ENCODE data around the gene SPEM1.

The SPEM1 gene, protein sequence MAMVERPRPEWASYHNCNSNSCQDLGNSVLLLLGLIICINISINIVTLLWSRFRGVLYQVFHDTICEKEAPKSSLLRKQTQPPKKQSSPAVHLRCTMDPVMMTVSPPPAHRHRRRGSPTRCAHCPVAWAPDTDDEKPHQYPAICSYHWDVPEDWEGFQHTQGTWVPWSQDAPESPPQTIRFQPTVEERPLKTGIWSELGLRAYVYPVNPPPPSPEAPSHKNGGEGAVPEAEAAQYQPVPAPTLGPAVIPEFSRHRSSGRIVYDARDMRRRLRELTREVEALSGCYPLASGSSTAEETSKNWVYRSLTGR

DNA sequence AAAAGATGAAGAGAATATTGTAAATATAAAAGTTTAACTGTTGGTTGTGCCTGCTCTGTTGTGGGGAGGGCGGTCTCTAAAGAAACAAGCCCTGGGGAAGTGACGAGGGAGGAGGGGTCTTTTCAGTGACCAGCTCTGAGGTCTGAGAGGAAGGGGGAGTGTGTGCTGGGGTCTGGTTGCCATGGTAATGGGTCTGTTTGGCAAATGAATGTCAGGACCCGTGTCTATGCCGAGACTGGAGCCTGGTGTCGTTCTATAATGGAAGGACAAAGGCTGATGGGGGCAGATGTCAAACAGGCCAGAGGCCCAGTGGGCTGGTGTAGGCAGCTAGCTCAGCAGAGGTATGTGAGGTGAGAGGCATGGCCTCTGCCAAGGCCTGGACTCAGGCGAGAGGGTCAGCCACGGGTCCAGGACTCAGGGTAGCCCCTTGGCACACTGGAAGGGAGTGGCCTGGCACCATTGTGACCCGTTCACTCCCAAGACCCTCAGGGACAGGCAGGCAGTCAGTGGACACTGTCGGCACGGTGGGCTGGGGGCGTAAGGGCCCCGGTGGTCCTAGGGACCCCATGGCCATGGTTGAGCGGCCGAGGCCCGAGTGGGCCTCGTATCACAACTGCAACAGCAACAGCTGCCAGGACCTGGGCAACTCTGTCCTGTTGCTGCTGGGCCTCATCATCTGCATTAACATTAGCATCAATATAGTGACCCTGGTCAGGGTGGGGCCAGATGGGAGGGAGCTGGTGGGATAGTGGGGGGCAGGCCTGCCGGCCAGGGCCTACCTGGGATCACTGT, at the start of gene SPEM1:
Gene SPEM1, plus strand, starts transcription at position 506 of the 792 bp plus-strand sequence. Its CDS starts 61 bp downstream, at position 567.
- no peak for DNase-seq (ENCODE audit: low read depth in 2 of 2)

DNA sequence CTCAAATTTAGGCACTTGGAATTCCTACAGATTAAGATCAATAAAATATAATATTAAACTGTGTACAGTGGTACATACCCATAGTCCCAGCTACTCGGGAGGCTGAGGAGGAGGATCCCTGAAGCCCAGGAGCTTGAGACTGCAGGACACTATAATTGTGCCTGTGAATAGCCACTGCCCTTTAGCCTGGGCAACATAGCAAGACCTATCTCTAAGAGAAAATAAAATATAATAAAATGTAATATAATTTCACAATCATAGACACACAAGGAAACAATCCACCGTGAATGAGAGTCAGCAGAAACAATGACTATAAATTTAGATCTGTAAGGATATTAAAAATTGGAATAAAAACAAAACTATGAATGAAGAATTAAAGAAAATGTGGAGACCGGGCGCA, 49.3 kb upstream of the SPEM1 start:
- DNase-seq (ENCODE audit: low read depth in 2 of 2): no peak

DNA sequence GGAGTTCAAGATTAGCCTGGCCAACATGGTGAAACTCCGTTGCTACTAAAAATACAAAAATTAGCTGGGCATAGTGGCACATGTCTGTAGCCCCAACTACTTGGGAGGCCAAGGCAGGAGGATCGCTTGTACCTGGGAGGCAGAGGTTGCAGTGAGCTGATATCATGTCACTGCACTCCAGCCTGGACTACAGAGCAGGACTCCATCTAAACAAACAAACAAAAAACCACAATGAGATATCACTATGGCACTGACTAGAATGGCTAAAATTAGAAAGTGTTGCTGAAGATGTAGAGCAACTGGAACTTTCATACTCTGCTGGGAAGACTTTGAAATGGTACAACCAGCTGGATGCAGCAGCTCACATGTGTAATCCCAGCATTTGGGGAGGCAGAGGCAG, 45.8 kb upstream of the SPEM1 start:
- no peak for DNase-seq (ENCODE audit: low read depth in 2 of 2)

DNA sequence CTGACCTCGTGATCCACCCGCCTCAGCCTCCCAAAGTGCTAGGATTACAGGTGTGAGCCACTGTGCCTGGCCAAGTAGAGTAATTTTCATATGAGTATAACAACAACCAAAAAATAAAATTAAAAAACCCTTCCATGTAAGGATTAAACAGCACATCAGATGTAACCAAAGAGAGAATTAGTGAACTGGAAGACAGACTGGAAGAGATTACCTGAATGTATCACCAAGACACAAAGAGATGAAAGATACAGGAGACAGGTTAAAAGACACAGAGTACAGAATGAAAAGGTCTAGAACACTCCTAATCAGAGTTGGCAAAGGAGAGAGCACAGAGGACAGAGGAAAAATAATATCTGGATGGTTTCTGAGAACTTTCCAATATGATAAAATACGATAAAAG, 41.0 kb upstream of the SPEM1 start:
- no peak for DNase-seq (ENCODE audit: low read depth in 2 of 2)

DNA sequence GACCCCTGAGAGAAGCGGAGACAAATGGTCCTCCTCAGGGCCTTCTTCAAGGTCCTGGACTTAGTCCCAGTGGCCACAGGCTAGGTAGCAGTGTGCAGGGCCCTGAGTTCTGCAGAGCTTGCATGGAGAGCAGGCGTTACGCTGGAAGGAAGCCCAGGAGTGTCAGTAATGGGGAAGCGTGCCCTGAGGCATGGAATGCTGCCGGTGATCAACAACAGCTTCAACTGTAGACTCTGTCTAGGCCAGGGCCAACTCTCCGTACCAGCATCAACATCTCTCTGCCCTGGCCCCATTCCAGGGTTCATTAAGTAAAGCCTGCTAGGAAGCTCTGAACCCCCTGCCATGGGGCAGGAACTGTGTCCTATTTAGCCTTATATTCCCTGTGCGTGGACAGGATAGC, 39.8 kb upstream of the SPEM1 start:
- no peak for DNase-seq (ENCODE audit: low read depth in 2 of 2)

DNA sequence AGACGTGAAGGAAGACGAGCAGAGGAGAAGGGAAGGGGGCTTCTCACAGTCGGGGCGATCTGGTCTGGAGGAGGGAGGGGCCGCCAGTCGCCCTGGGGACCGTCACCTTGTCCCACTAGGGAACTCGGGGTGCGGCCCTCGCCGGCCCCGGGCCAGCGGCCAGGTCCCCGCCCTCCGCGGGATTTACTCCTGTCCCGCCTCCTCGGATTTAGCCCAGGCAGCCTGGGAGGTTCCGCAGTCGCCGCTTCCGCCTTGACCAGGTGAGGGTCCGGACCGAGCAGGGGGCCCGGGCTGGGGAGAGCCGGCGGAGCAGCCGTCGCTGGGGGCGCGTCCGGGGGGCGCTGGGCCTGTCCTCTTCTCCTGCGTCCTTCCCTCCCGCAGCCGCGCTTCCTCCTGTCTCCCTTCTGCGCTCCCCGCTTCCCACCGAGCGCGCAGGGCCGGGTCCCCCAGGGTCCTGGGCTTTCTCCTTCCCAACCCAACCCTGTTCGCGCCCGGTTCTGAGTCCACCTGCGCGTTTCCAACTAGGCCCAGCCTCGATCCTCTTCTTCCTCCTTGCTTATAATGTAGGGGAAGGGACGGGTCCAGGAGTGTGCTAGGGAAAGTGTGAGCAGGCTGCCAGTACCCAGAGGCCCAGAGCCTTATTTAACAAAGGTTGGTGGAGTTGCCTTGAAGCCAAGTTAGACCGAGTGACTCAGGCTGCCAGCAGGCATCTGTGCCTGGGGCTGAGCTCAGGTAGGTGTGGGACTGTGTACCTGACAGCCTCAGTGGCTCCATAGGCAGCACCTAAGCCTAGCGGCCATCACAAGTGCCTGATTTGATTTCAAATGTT, 39.1 kb upstream of the SPEM1 start, which contains the start of gene TNK1:
Gene TNK1, plus strand, starts transcription at position 235 of the 829 bp plus-strand sequence. CDS start 1,838 bp downstream, outside the sequence.
- DNase-seq (ENCODE audit: low read depth in 2 of 2): no peak

DNA sequence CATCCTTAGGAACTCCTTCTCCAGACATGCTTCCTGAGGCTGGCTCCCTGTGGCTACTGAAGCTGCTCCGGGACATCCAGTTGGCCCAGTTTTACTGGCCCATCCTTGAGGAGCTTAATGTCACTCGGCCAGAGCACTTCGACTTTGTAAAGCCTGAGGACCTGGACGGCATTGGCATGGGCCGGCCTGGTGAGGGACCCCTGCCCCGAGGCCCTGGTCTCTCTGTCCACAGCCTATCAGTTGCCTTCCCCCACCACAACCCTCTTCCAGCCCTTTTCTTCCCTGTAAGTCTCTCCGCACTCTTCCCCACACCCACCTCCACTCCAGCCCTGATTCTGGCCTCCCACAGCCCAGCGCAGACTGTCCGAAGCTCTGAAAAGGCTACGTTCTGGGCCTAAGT, 37.2 kb upstream of the SPEM1 start:
- no peak for DNase-seq (ENCODE audit: low read depth in 2 of 2)

DNA sequence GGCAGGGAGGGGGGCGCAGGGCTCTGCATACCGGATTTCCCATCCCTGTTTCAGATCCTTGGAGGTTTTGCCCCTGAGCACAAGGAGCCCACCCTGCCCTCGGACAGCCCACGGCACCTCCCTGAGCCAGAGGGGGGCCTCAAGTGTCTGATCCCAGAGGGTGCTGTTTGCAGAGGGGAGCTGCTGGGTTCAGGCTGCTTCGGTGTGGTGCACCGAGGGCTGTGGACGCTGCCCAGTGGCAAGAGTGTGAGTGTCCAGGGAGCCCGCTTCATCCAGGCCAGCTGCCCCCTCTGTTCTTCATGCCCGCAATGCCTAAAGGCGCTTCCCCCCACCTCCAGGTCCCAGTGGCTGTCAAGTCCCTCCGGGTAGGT, 36.8 kb upstream of the SPEM1 start:
- no peak for DNase-seq (ENCODE audit: low read depth in 2 of 2)

DNA sequence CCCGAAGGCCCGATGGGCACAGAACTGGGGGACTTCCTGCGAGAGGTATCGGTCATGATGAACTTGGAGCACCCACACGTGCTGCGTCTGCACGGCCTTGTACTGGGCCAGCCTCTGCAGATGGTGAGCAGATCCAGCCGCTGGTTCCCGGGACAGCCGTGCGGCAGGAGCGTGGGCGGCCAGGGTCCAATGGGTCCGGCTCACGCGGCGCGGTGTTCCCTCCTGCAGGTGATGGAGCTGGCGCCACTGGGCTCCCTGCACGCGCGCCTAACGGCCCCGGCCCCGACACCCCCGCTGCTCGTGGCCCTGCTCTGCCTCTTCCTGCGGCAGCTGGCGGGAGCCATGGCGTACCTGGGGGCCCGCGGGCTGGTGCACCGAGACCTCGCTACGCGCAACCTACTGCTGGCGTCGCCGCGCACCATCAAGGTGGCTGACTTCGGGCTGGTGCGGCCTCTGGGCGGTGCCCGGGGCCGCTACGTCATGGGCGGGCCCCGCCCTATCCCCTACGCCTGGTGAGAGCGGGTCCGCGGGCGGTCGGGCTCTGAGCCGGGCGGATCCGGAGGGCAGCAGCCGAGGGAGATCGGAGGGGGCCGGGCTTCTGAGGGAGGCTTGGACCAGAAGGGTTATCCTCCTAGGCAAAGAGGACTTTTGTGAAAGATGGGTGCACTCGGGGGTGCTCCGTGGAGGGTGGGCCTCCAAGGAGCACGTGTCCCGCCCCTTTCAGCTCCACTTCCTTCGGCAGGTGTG, 36.2 kb upstream of the SPEM1 start:
- DNase-seq (ENCODE audit: low read depth in 2 of 2): no peak

DNA sequence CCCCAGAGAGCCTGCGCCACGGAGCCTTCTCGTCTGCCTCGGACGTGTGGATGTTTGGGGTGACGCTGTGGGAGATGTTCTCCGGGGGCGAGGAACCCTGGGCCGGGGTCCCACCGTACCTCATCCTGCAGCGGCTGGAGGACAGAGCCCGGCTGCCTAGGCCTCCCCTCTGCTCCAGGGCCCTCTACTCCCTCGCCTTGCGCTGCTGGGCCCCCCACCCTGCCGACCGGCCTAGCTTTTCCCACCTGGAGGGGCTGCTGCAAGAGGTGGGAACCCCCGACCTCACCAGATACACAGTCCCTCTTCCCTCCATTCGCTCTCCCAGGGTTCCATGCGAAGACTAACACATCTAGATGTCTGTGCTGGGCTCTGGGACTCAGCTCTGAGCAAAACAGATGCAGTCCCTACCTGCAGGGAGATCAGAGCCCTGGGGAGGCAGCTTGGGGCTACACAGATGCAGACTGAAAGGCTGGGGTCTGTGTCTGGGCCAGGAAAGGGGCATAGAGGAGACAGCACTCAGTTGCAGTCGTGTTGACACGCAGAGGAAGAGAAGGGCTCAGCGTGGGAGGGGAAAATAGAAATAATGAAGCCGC, 35.5 kb upstream of the SPEM1 start:
- no peak for DNase-seq (ENCODE audit: low read depth in 2 of 2)

DNA sequence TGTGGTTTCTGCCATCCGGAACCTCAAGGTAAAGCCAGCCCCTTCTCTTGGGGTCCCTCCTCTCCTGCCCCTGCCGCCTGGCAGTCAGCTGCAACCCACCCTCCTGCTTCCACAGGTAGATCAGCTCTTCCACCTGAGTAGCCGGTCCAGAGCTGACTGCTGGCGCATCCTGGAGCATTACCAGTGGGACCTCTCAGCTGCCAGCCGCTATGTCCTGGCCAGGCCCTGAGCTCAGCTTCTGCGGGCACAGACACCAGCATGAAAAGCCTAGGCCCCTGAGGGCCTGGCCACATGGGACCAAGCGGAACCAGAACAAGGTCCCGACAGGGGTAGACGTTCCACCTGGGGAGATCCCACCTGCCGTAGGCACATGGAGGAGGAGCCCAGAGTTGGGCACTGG, 31.3 kb upstream of the SPEM1 start:
- DNase-seq (ENCODE audit: low read depth in 2 of 2): no peak

DNA sequence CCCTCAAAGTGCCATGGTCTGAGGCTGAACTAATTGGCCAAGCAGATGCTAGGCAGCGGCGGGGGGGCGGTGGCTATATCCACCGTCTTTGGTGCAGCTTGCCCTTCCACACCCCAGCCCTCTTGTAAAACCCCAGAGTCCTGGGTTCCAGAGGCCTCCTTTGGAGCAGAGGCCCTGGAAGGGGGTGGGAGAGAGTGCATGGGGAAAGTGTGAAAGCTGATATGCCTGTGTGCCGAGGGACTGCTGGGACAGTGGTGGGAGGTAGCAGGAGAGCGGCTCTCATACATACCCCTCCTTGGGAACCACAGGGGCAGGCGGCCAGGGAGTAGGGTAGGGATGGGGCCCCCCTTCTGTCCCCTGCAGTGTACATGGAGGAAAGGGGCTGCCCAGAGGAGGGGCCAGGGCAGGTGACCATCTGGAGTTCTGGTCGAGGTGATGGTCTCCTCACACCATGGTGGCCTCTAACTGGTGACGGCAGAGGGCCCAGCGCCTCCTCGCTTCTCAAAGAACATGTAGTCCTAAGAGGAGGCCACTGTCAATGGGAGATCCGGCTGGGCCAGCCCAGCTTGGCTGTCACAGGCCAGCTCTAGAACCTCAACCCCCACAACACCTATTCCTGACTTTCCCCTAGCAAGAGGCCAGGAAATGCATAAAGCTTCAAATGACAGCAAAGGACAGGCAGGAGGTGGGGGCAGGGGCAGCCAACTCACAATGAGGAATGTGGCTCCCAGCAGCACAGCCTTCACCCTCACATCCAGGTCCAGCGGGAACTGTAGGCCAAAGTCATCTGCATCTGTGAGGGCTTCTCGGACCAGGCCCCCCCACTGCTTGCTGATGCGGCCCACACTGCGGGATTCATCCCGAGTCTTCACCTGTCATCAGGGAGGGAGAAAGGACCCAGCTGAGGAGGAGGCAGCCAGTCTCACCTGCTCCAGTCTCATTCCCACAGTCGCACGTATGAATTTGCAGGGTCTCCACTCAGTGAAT, 29.9 kb upstream of the SPEM1 start:
- DNase-seq (ENCODE audit: low read depth in 2 of 2): no peak

DNA sequence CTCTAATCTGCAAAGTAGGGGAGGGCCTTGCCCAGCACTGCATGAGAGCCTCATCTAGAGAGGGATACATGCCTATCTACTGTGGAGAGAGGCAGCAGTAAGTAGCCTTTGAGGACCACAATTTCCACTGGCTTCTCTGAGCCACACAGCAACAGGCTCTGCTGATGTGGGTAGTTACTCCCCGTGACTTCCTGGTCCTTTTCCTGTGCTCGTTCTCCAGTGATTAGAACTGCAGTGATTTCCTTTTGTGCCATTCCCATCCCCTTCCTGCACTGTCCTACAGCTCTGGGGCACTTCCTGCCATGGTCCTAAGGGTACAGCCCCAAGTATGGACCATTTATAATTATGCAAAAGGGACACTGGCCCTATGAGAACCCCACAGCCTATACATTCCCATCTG, 28.8 kb upstream of the SPEM1 start:
- no peak for DNase-seq (ENCODE audit: low read depth in 2 of 2)

DNA sequence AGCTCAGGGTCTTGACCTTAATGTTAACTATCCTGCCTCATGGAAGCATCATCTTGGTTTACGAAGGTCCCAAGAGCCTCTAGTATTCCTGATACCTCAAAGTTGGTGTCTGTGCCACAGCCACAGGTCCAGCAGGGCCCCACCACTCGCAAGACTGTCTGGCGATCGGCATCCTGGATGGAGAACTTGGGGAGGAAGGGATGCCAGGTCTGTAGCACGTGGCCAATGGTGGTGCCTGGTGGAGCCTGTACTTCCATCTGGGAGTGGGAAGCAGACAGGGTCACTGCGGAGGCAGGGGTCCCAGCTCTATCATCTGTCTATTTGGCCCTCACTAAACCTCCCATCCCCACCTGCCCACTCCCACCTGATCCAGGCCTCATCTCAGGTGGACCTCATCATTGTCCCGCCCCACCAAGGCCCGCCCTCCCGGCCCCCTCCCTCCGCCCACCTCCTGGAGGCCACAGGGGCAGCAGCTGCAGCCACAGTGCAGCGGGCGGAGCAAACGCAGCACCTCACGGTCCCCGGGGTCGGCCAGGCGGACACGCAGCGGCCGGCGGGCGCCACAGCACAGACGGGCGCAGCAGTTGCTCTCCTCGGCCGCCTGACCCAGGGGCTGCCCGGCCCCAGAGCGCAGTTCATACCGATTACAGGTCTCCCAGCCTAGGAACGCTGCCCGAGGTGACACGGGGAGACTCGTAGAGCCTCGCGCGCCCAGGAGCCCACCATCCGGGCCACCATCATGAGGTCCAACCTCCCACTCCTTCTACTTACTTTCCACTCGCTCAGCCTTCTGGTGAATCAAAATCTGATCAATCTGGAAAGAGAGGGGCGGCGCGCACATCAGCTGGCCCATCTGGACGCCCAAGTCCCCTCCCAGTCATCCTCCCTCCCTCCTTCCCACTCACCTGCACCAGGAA, 27.2 kb upstream of the SPEM1 start:
- no peak for DNase-seq (ENCODE audit: low read depth in 2 of 2)

DNA sequence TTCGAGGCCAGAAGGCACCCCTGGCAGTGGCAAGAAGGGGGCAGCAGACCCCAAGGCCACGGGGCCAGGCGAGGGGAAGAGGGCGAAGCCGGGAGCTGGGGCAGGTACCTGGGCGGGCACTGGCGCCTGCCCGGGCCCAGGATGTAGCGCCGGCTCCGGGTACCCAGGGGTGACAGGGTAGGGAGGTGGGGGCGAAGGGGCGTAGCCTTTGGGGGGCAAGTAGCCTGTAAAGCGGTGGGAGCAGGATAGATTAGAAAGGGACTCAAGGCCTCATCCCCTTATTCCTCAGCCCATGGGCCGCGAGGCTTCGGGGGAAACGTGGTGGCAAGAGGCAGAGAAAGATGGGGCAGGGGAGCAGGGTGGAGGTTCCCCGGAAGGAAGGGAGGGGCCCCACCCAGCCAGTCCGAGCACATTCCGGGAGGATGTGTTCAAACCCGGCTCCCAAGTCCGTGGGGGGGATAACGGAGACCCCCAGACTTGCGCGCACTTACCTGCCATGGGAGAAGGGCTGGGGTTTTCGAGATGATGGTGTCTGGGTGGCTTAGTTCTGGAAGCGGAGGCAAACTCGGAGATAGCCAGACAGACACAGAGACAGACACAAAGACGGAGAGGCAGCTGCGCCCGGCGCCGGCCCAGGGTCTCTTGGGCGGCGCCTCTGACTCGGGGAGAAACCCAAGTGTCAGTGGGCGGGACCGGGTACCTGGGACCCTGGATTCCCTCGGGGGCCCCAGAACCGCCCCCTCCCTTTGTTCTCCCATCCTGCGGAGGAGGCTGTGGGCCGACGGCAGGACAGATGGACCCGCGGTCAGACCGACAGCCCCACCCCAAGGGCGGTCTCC, 26.3 kb upstream of the SPEM1 start:
- no peak for DNase-seq (ENCODE audit: low read depth in 2 of 2)

DNA sequence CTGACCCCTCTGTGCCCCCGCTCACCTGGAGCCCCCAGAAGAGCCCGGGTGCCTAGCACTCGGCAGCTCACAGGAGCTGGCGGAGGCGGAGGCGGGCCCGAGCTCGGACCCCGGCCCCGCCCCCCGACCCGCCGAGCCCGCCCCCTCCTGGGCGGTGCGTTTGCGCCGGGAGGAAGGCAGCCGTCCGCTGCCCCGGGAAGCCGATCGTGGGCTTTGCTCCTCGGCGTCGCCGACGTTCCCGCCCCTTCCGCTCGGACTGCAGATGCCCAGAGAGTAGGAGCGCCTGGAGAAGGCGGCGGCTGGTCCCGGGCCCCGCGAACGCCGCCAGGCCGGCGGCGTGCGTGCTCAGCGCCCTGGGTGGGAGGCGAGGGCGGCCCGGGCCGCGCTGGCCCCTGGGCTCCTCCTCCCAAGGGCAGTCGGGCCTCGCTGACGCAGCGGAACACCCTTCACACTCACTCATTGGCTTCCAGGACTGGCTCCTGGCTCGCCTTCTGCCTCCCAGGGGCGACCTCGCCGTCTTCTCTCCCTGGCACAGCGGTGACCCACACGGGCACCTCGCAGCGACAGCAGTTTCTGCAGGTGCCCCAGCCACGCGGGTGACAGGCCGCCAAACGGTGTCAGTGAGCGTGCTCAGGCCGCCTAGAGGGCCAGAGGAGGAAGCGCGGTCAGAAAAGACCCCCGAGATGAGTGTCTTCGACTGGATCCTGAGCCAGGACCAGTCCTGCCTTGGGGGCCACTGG, 25.5 kb upstream of the SPEM1 start, which contains the start of gene PLSCR3:
Gene PLSCR3, minus strand, starts transcription at position 74 of the 740 bp plus-strand sequence. CDS start 415 bp downstream, outside the sequence.
- peak; percentile 56 for DNase-seq (ENCODE audit: low read depth in 2 of 2)

DNA sequence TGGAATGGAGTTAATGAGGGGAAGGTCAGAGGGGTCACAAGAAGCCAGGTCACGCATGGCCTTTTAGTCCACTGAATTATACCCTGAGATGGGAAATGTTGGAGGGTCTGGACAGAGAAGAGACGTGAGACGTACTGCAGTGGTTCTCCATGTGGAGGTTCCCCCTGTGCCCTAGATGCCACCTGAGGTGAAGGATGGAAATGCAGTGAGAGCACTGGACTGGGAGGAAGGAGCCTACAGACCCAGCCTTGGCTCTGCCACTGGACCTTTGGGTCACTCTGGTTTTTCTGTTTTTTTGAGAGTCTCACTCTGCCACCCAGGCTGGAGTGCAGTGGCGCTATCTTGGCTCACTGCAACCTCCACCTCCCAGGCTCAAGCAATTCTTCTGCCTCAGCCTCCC, 24.0 kb upstream of the SPEM1 start:
- DNase-seq (ENCODE audit: low read depth in 2 of 2): no peak
